H1 (cell line): ENCODE measurements around the gene HECTD4. TPM values are rescaled to one million over a fixed set of nuclear protein-coding genes. Genes with fewer than 3 reads are reported as not detected.

Source experiments
- POU5F1 ChIP-seq: IDR thresholded peaks from 2 replicates; pipeline ENCODE4 v1.6.1; 2011; ENCODE audit warnings: low read depth, mild to moderate bottlenecking, low read length, moderate library complexity
- polyA plus RNA-seq, 7 experiments: library from polyadenylated mRNA; depleted of rRNA in 3 of 7; stranded (reverse) in 5 of 7; unstranded in 2 of 7; fragments of >200 nt in 5 of 7; fragments of 200-250 nt in 2 of 7; gene quantifications; 1 replicate in 5 of 7; 2 replicates in 1 of 7; 4 replicates in 1 of 7; pipeline versions ENCODE4 v1.2.1 to v1.2.3, GENCODE V29; 2011 to 2013; ENCODE audit warnings: missing spikeins in 2 of 7, mixed read lengths in 2 of 7
- total RNA-seq: library from RNA; stranded (reverse); fragmentation: NEBNext Ultra II Directional; extraction: Animal tissue kit (Norgen Biotek cat#: 25700); gene quantifications from 2 replicates; pipeline ENCODE4 v1.2.1, GENCODE V29; 2021

HECTD4 gene
- total and polyA plus RNA-seq, 2 of the 8 experiments (the other 6 are each of a cell fraction or from before 2014, with no cell fraction given) = 6.5 to 33.7 TPM

DNA sequence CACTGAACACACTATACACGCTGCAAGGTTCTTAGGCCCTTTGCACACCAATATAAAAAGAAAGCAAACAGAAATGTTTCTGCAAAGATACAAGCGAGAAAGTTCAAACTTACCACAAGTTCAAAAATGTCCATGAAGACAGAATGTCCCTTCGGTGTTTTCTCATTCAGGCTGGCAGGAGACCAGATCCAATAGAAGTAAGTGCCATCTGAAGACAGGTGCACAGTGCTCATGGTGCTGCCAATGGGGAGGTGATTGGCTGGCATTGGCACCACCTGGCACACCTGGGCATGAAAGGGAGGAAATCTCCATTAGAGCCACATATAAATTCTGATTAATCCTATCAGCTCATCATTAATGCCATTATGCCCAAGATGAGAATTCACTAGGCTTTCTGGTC is 76.3 kb downstream of the HECTD4 start (continued):
- TF ChIP-seq POU5F1 = no peak
